GM13976 (cell line): ENCODE results near the gene THOC5.

ENCODE experiments used
- DNase-seq: peaks from one replicate; pipeline ENCODE4 v3.0.0; 2012; ENCODE audit warnings: low spot score
- in situ Hi-C: fragments of 300-500 bp; cut with MboI; formaldehyde crosslinking; loops from one replicate; pipeline ENCODE4 v1.12.0; 2022; ENCODE audit warnings: low sequenced_read_pairs, mixed read lengths, inconsistent platforms; ENCODE audit not compliant: unreplicated experiment
- TF ChIP-seq, protein P1 (sequence below): IDR thresholded peaks from 2 replicates; pipeline ENCODE4 v1.5.1; 2012; ENCODE audit warnings: borderline replicate concordance, mild to moderate bottlenecking; ENCODE audit not compliant: insufficient read depth; ENCODE audit errors: extremely low read depth, missing control alignments, control extremely low read depth

THOC5 gene

DNA sequence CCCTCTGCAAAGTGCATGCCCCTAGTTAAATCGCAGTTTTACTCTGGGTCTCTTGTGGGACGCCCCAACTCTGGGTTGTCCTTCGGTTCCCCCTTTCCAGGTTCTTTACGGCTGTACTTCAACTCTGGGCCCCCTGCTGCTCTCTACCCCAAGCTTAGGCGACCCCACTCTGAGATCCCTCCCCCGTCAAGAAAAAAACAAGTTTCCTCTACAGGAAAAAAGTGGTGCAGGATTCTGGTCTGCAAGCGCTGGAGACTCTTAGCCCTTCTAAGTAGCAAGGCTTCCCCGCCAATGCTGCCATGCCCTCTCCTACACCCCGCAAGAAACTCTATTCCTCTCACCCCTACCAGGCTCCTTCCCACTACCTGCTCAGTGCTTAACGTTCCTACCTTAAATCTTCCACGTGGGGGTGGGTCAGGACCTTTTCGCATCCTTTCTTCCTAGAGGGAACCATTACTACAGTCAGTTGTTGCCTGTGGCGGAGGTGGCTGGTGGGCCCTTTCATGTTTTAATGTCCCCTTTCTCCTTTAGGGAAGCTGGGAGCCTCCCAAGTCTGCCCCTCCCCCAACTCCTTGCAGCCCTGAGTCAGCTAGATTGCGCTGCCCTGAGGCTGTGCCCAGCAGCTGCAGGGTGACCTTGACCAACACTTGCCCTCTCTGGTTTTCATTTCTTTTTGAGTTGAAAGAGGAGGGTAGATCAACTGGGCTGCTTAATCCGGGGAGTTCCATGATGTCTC, 72.1 kb downstream of the THOC5 start:
- DNase-seq: no peak
- TF ChIP-seq, protein P1, sequence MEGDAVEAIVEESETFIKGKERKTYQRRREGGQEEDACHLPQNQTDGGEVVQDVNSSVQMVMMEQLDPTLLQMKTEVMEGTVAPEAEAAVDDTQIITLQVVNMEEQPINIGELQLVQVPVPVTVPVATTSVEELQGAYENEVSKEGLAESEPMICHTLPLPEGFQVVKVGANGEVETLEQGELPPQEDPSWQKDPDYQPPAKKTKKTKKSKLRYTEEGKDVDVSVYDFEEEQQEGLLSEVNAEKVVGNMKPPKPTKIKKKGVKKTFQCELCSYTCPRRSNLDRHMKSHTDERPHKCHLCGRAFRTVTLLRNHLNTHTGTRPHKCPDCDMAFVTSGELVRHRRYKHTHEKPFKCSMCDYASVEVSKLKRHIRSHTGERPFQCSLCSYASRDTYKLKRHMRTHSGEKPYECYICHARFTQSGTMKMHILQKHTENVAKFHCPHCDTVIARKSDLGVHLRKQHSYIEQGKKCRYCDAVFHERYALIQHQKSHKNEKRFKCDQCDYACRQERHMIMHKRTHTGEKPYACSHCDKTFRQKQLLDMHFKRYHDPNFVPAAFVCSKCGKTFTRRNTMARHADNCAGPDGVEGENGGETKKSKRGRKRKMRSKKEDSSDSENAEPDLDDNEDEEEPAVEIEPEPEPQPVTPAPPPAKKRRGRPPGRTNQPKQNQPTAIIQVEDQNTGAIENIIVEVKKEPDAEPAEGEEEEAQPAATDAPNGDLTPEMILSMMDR: no peak
- in situ Hi-C loops: no loop called here

DNA sequence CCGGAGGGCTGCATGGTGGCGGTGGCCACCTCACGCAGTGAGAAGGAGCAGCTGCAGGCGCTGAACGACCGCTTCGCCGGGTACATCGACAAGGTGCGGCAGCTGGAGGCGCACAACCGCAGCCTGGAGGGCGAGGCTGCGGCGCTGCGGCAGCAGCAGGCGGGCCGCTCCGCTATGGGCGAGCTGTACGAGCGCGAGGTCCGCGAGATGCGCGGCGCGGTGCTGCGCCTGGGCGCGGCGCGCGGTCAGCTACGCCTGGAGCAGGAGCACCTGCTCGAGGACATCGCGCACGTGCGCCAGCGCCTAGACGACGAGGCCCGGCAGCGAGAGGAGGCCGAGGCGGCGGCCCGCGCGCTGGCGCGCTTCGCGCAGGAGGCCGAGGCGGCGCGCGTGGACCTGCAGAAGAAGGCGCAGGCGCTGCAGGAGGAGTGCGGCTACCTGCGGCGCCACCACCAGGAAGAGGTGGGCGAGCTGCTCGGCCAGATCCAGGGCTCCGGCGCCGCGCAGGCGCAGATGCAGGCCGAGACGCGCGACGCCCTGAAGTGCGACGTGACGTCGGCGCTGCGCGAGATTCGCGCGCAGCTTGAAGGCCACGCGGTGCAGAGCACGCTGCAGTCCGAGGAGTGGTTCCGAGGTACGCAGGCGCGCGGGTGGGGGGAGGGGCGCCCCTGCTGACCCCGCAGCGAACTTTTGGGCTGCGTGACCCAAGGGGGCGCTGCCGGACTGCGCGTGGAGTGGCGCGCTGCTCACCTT, 72.9 kb downstream of the THOC5 start:
- in situ Hi-C loops: no loop called here
- TF ChIP-seq, protein P1: no peak
- no peak for DNase-seq

DNA sequence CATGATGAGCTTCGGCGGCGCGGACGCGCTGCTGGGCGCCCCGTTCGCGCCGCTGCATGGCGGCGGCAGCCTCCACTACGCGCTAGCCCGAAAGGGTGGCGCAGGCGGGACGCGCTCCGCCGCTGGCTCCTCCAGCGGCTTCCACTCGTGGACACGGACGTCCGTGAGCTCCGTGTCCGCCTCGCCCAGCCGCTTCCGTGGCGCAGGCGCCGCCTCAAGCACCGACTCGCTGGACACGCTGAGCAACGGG, 73.4 kb downstream of the THOC5 start:
- in situ Hi-C loops: no loop called here
- TF ChIP-seq, protein P1: no peak
- no peak for DNase-seq

DNA sequence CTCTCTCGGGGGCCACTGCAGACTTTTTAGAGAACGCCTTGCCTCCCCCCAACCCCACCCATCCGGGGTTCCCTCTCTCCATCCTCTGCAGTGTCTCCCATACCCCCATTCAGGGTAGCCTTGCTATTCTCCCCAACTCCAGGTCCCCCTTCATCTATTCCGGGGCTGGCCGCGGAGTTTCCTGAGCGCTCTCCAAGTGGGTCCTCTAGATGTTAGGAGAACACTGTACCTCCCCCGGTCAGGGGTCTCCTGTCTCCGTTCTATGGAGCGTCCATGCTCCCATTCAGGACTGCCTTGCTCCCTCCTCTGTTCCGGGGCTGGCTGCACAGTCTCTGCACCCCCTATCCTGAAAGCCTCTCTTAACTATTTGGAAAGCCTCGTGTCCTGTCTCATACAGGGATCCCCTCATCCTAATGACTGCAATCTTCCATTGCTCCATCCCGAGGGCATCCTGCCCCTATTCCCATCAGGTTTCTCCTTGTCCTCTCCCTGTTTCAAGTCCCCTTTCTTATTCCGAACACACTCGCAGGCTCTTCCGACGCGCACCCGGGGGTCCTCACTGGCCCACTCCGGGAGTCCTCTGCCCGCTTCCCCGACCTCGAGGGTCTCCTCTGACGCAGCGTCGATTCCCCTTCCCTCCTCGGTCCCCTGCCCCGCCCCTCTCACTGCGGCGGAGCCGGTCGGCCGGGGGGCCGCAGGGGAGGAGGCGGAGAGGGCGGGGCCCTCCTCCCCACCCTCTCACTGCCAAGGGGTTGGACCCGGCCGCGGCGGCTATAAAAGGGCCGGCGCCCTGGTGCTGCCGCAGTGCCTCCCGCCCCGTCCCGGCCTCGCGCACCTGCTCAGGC, 73.9 kb downstream of the THOC5 start, which contains the start of gene NEFH:
TSS of gene NEFH (plus strand) at position 802 of the 845 bp plus-strand sequence. CDS start 45 bp downstream, outside the sequence.
- in situ Hi-C loops: loop anchor here (10.0 kb wide), 1 partner anchor 85 kb away; no protein-coding TSS in a partner anchor
- DNase-seq: no peak
- TF ChIP-seq, protein P1: no peak

DNA sequence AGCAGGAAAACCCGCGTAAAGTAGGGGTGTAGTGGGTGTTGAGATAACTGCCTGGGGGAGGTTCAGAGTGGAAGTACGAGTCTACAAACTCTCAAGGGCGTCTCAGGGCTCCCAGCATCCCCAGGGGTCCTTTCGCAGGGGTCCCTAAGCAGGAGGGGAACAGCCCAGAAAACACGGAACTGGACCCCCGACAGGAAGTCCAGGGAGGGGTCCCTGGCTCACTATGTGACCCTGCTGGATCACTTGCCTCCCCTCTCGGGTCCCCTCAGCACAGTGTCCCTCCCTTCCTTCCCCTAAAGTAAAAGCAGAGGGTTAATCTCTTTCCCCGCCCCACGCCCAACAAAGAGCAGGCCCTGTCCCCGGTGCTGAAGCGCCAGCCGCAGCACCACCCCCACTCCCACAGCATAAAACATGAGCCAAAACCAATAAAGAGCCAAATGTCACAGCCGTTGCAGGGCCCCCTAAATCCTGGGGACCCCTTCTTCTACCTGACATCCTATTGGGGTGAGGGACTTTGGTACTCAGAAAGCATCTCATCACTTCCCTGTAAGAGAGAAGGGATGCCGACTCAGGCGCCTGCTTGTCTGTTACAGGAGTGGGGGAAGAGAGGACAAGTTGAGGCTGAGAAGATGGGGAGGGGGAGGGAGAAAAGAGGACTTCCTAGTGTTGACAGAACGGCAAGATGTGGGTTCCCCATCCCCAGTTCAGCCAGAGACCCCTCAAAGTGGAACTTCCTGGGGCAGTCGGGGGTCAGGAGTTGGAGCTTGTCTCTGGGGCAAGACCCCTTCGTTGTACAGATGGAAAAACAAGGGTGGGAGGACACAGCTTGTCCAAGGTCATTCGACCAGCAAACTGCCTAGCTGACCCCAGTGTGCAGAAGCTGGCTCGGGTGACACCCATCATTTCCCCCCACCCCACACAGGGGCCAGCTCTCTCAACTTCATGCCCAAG, 75.0 kb downstream of the THOC5 start:
- TF ChIP-seq, protein P1: no peak
- DNase-seq: no peak
- in situ Hi-C loops: loop anchor here (10.0 kb wide), 1 partner anchor 84 kb away; no protein-coding TSS in a partner anchor

DNA sequence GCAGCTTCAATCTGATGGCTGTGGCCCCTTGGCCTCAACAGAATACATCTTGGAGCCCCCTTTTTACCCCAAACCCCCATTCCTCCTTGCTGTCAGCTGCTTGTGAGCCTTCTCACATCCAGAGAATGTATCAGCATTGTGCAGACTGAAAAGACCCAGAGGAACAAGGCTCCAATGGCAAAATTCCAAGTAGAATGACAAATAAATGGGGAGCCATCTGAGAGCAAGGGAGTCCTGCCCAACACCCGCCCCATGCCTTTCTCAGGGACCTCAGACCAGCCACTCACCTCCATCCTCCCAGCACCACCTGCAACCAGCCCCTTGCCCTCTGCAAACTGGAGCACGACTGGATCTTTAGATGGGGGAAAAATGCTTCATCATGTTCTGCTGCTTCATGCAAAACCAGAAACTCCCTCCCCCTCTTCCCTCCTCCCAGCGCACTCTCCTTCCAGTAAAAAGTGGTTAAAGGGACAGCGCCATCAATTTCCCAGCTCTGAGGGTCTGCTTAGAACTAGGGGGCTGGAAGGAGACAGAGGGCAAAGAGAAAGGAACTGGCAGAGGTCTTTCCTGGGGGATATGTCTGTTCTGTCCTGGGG, 75.7 kb downstream of the THOC5 start:
- no peak for DNase-seq
- in situ Hi-C loops: loop anchor here (10.0 kb wide), 1 partner anchor 83 kb away; no protein-coding TSS in a partner anchor
- TF ChIP-seq, protein P1: no peak
